GM21786 (cell line): Measurements from ENCODE around the gene NDUFB11.

ENCODE experiments used
- ATAC-seq: cut with Tn5 transposase; IDR thresholded peaks from one replicate; pipeline ENCODE4 v1.9.1; 2021; ENCODE audit not compliant: unreplicated experiment

NDUFB11 gene

GRCh38 chrX:47174846-47175587, 30.5 kb upstream of the NDUFB11 start:
- no peak for ATAC-seq

GRCh38 chrX:47174376-47174775, 29.9 kb upstream of the NDUFB11 start:
- ATAC-seq: no peak

GRCh38 chrX:47172971-47173792, 28.7 kb upstream of the NDUFB11 start:
- no peak for ATAC-seq

GRCh38 chrX:47172549-47172948, 28.0 kb upstream of the NDUFB11 start:
- no peak for ATAC-seq

DNA sequence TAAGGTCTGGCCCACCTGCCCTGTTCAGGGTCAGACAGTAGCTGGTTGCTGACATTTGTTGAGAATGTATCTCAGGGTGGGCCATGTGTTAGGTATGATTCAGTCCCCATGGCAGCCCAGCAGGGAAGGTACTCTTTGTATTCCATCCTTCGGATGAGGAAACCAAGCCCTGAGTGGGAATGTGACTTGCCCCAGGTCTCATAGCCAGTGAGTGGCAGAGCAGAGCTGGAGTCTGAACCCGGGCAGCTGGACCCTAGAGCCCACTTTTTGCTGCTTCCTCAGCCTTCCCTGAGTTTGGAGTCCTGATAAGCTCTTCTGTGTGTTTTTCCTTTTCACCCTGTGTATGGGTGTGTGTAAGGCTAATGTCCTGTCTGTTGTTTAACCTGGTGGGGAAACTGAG, 27.5 kb upstream of the NDUFB11 start:
- ATAC-seq: no peak

DNA sequence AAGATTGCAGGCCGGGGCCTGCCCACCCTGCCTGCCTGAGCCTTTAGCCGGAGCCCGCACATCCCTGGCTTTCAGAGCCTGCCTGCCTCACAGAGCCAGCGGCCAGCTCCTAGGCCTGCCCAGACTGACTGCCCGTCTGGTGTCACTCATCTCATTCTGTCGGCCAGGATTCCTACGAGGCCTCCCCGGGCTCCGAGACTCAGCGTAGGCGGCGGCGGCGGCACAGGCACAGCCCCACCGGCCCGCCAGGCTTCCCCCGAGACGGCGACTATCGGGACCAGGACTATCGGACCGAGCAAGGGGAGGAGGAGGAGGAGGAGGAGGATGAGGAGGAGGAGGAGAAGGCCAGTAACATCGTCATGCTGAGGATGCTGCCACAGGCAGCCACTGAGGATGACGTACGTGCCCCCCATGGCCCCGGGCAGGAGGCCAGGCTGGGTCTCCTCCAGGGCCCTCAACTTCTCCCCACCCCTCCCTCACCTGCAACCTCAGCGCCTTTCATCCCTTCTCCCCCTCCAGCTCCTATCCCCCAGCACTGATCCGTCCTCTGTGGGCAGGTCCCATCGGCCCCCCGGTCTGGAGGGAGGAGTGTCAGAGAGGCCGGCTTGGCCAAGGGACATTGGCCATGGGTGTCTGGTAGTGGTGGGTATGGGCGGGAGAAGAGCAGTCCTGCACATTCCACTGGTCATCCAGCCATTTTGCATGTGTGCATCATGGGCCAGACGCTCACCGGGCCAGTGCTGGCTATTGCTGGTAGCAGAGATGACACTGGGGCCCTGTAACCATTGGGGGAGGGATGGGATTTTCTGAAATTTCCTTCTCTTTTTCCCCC, 26.6 kb upstream of the NDUFB11 start:
- no peak for ATAC-seq

DNA sequence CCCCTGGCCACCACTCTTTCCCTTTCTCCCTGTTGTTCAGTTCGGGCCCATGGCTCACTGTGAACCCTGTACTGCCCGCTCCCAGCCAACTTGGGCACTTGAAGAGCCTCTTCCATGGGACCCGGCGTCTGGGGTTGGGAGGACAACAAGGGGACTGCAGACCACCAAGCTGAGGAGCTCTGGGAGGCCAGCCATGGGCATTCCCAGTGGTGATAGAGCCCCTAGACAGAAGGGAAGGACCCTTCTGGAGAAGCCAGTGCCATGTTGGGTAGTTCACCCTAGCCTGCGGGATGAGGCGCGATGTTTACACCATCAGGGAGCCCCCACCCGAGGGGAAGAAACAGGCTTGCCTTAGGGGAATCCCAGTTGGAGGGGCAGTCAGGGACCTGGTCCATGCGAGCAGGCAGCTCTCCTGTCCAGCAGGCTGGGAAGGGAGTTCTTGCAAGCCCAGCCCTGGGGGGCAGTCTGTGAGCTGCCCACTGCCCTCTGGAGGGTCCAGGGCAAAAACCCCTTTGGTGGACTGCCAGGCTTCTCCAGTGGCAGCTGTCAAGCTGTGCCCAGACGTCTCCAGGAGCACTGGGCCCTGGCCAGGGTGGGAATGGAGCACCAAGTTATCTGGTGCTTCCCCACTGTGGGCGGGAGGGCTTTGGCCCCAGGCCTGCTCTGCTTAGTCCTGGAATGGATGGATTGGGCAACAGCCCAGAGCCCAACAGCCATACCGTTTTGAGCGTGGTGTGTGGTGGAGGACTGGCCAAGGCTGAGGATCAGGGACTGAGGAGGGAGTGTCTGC, 25.4 kb upstream of the NDUFB11 start:
- ATAC-seq: no peak

DNA sequence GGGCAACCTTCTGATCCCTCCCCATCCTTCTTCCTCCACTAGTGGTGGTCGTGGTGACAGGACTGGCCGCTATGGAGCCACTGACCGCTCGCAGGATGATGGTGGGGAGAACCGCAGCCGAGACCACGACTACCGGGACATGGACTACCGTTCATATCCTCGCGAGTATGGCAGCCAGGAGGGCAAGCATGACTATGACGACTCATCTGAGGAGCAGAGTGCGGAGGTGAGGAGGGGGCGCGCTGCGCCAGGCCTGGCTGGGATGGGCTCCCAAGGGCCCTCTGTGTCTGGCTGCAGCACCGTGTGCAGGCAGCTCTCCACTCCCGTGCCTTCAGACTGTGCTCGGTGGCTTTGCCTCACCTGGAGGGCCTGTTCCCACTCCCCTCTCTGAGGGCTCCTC, 24.8 kb upstream of the NDUFB11 start:
- ATAC-seq: no peak

DNA sequence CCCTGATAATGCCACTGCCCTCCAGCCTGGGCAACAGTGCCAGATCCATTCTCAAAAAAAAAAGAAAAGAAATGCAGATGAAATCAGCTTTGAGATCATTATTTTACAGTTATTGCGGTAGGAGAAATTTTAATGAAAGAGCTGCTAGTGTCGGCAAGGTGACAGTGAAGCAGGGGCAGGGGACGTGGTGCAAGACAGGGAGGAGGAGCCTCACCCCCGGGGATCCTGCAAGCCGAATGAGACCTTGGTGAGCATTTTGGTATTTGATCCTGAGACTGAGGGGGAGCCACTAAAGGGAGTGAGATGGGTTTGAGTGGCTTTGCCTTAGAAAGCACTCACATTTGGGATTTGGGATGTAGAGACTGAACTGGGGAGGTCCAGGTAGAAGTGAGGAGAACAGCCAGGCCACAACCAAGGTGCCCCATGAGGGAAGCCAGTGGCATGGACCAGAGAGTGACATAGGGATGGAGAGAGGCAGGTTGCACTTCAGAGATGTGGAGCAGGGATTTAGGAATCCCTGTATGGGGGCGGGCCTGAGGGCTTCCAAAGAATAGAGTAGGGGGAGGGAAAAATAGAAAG, 24.1 kb upstream of the NDUFB11 start:
- ATAC-seq: no peak

- no peak for ATAC-seq
These were observed 21.6 kb upstream of the NDUFB11 start for GRCh38 chrX:47166126-47166525.

- no peak for ATAC-seq
These were observed 19.9 kb upstream of the NDUFB11 start for GRCh38 chrX:47164420-47164819.

DNA sequence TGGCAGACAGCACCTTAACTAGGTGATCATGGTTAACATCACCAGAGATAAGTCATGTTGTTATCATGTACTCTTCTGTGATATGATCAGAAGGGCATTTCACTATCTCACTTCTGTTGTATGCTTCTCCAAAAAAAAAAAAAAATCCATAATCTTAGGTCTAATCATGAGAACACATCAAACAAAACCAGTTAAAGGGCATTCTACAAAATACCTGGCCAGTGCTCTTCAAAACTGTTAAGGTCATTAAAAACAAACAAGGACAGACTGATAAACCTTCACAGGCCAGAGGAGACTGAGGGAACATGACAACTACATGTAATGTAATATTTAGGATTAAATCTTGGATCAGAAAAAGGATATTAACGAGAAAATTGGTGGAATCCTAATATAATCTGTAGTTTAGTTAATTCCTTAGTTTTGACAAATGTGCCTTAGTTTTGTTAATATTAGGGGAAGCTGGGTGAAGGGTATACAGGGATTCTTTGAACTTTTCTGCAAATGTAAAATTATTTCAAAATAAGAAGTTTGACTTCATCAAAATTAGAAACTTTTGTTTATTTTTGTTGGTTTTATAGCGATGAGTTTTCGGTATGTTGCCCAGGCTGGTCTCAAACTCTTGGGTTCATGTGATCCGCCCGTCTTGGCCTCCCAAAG, 18.6 kb upstream of the NDUFB11 start:
- no peak for ATAC-seq

DNA sequence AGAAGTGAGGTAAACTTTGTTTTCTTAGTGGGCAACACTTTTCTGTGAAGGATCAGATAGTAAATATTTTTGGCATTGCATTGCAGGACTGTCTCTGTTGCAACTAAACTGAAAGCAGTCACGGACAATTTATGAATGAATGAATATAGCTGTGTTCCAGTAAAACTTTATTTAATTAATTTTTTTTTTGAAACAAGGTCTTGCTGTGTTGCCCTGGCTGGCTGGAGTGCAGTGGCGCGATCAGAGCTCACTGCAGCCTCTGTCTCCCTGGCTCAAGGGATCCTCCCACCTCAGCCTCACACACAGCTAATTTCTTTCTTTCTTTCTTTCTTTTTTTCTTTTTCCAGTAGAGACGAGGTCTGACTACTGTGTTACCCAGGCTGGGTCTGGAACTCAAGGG, 16.3 kb upstream of the NDUFB11 start:
- ATAC-seq: no peak

- ATAC-seq: no peak
These were observed 14.3 kb upstream of the NDUFB11 start for GRCh38 chrX:47158781-47159180.

GRCh38 chrX:47158131-47158530, 13.6 kb upstream of the NDUFB11 start:
- no peak for ATAC-seq

DNA sequence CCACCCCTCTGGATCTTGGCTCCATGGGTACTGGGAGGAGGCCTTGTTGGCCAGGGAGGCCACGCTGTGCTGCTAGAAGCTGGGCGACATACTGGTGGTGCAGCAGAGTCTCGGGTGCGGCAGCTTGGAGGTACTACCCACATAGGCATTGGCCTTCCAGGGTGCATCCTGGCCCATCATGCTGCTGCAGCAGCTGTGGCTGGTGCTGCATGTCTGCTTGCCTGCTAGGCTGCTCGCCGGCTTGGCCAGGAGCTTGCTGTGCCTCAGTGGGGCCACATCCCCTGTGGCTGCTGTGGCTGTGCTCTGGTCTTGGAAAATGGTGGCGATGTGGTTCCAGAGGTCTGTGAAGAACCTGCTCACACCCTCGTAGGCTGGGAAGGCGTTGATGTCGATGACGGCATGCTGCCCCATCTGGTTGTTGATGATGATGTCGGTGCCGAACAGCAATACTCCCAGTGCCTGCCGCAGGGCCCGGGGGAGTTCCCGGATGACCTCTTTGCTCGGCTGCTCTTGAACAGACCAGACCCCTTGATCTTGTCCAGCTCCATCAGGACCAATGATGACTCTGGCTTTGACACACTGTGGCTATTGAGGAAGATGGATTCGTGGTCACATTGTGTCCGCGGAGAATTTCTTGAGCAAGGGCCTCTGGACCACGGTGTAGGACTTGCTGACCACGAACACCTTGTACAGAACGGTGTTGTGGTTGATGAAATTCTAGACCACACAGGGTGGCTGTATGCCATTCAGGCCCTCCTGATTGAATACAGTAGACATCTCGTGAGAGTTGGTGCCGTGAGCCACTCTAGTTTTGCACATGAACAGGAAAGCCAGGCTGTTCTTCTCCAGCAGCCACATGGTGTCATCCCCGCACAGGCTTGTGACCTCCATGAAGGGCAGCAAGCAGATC, 12.4 kb upstream of the NDUFB11 start:
- no peak for ATAC-seq

- ATAC-seq: no peak
These were observed 6.9 kb upstream of the NDUFB11 start for GRCh38 chrX:47151435-47151834.

DNA sequence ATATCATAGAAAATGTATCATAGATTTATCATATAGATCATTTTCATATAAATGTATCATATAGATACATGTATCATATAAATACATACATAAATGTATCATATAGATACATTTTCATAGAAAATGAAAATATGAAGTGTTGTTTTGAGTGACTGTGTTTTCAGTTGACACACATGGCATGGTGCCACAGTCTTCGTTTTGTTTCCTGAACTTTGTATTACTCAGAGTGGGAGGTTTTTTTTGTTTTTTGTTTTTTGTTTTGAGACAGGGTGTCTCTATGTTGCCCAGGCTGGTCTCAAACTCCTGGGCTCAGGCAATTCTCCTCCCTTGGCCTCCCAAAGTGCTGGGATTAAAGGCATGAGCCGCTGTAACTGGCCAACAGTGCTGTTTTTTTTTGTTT, 4.4 kb upstream of the NDUFB11 start:
- no peak for ATAC-seq
